HepG2 (cell line): ENCODE results near the gene CCL16. TPM values are rescaled to one million over a fixed set of nuclear protein-coding genes. Genes with fewer than 3 reads are reported as not detected.

Experiments
- CENPBD1 ChIP-seq: sonication (generic); formaldehyde crosslinking; IDR thresholded peaks from 2 replicates; pipeline ENCODE4 v1.8.0; 2022; ENCODE audit warnings: missing genetic modification reagents, low read depth, mild to moderate bottlenecking, borderline replicate concordance
- DDIT3 ChIP-seq: sonication (generic); formaldehyde crosslinking; IDR thresholded peaks from 2 replicates; pipeline ENCODE4 v1.4.0; 2020; ENCODE audit warnings: mild to moderate bottlenecking, missing genetic modification reagents
- HNRNPK ChIP-seq: fragments of 200-400 bp; formaldehyde crosslinking; IDR thresholded peaks from 2 replicates; pipeline ENCODE4 v1.6.1; 2018; ENCODE audit warnings: low read length, low read depth, moderate library complexity, mild to moderate bottlenecking; ENCODE audit not compliant: poor library complexity, severe bottlenecking
- MIXL1 ChIP-seq: IDR thresholded peaks from 2 replicates; pipeline ENCODE4 v1.6.1; 2016
- NCOA2 ChIP-seq: sonication (generic); formaldehyde crosslinking; IDR thresholded peaks from 2 replicates; pipeline ENCODE4 v1.8.0; 2022; ENCODE audit warnings: inconsistent platforms
- PCBP1 ChIP-seq: fragments of 200-400 bp; formaldehyde crosslinking; IDR thresholded peaks from 2 replicates; pipeline ENCODE4 v1.6.1; 2017; ENCODE audit warnings: mild to moderate bottlenecking, low read depth, low read length, borderline replicate concordance
- POLR2G ChIP-seq: fragments of 200-400 bp; formaldehyde crosslinking; IDR thresholded peaks from 2 replicates; pipeline ENCODE4 v1.6.1; 2018; ENCODE audit warnings: mild to moderate bottlenecking, low read depth, low read length, moderate library complexity
- PRDM10 ChIP-seq: sonication (generic); formaldehyde crosslinking; IDR thresholded peaks from 2 replicates; pipeline ENCODE4 v1.4.0; 2020; ENCODE audit warnings: low read depth, missing genetic modification reagents
- STAT6 ChIP-seq: sonication (generic); formaldehyde crosslinking; IDR thresholded peaks from 2 replicates; pipeline ENCODE4 v1.4.0; 2020; ENCODE audit warnings: missing genetic modification reagents, mild to moderate bottlenecking, borderline replicate concordance
- TCF7 ChIP-seq: sonication (generic); IDR thresholded peaks from 2 replicates; pipeline ENCODE4 v1.6.1; 2016; ENCODE audit warnings: antibody characterized with exemption, low read depth
- TFAP4 ChIP-seq: sonication (generic); IDR thresholded peaks from 2 replicates; pipeline ENCODE4 v1.6.1; 2016; ENCODE audit warnings: low read depth, borderline replicate concordance
- ZMYM4 ChIP-seq: sonication (generic); formaldehyde crosslinking; IDR thresholded peaks from 2 replicates; pipeline ENCODE4 v1.8.1; 2023; ENCODE audit warnings: mild to moderate bottlenecking, missing genetic modification reagents
- ZNF30 ChIP-seq: sonication (generic); formaldehyde crosslinking; IDR thresholded peaks from 2 replicates; pipeline ENCODE4 v1.5.0; 2020; ENCODE audit warnings: mild to moderate bottlenecking, missing genetic modification reagents
- ZNF335 ChIP-seq: sonication (generic); formaldehyde crosslinking; IDR thresholded peaks from 2 replicates; pipeline ENCODE4 v1.4.0; 2020; ENCODE audit warnings: missing genetic modification reagents
- ZNF558 ChIP-seq: sonication (generic); formaldehyde crosslinking; IDR thresholded peaks from 2 replicates; pipeline ENCODE4 v1.9.0; 2022; ENCODE audit warnings: mild to moderate bottlenecking, missing genetic modification reagents, borderline replicate concordance
- ZNF710 ChIP-seq: sonication (generic); formaldehyde crosslinking; IDR thresholded peaks from 2 replicates; pipeline ENCODE4 v1.5.0; 2020; ENCODE audit warnings: mild to moderate bottlenecking, missing genetic modification reagents, borderline replicate concordance
- polyA plus RNA-seq, 8 experiments: library from polyadenylated mRNA; depleted of rRNA in 3 of 8; stranded (reverse) in 7 of 8; unstranded in 1 of 8; fragments of >200 nt; fragmentation: Illumina TruSeq in 4 of 8; extraction: Trizol in 4 of 8; gene quantifications; 2 replicates each; pipeline versions ENCODE4 v1.2.1 to v1.2.3, GENCODE V29; 2011 to 2016; ENCODE audit warnings: low read depth in 4 of 8, missing spikeins in 1 of 8, mixed read lengths in 1 of 8; ENCODE audit not compliant: insufficient read depth in 1 of 8
- total RNA-seq, 5 experiments: library from RNA; depleted of rRNA; stranded (reverse); fragments of >200 nt; fragmentation: Illumina TruSeq; extraction: Trizol; gene quantifications; 2 replicates each; pipeline ENCODE4 v1.2.3, GENCODE V29; 2016; ENCODE audit warnings: low read depth in 1 of 5

The CCL16 gene
- total and polyA plus RNA-seq, 2 of the 13 experiments (the other 11 are each of a cell fraction or from before 2014, with no cell fraction given): 2.0 to 14.7 TPM

- TF ChIP-seq STAT6 (CRISPR knock-in tag): no peak
- no peak for TF ChIP-seq DDIT3 (CRISPR knock-in tag)
- no peak for TF ChIP-seq PCBP1
- no peak for TF ChIP-seq CENPBD1 (CRISPR knock-in tag)
- TF ChIP-seq ZNF335 (CRISPR knock-in tag): no peak
- peak; percentile 69; the same call in 1 of the 2 replicates for TF ChIP-seq TFAP4
- no peak for TF ChIP-seq ZNF30 (CRISPR knock-in tag)
- TF ChIP-seq TCF7: no peak
- peak; percentile 95 for TF ChIP-seq ZMYM4 (CRISPR knock-in tag)
- peak; percentile 30 for TF ChIP-seq NCOA2
- TF ChIP-seq ZNF558 (CRISPR knock-in tag): no peak
- TF ChIP-seq MIXL1 (CRISPR knock-in tag): peak; percentile 56
- TF ChIP-seq ZNF710 (CRISPR knock-in tag): no peak; the same call in 1 of the 2 replicates
- TF ChIP-seq POLR2G: peak; percentile 74
- no peak for TF ChIP-seq HNRNPK
- no peak for TF ChIP-seq PRDM10
These were observed 20.7 kb upstream of the CCL16 start (continued) for GRCh38 chr17:36001862-36002603.
